ENCODE data around the gene C10orf90.

GRCh38 chr10:126583552-126584200 lies 86.8 kb downstream of the C10orf90 start:
- no peak for TF ChIP-seq POLR2A (IDR thresholded peaks at IDR 0.05)
- TF ChIP-seq CTCF (IDR thresholded peaks at IDR 0.05), result no peak
- no peak for TF ChIP-seq POLR2AphosphoS5 (IDR thresholded peaks at IDR 0.05)
